Dedifferentiated amniotic fluid mesenchymal stem cell (primary cell): ENCODE results near the gene GSE1.

ENCODE experiments used
- DNase-seq: peaks from one replicate; pipeline ENCODE4 v3.0.0-alpha.2; 2016; ENCODE audit errors: extremely low spot score

The GSE1 gene

DNA sequence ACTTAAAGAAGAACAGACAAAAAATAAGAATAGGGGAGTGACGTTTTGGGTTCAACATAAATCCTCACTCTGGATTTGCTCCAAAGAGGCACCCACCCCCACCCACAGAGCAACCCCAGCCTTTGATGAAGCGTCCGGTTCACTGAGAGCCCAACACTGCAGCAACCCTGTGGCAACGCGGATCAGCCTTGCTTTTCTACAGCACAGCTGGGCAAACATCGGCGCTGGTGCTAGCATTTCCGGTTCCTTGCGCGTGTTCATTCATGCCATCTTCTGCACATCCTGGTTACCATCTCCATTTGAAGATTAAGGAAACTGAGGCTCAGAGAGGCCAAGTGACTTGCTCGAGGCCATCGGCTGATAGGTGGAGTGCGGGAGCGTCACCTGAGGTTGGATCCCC lies 84.3 kb downstream of the GSE1 start:
- no peak for DNase-seq

DNA sequence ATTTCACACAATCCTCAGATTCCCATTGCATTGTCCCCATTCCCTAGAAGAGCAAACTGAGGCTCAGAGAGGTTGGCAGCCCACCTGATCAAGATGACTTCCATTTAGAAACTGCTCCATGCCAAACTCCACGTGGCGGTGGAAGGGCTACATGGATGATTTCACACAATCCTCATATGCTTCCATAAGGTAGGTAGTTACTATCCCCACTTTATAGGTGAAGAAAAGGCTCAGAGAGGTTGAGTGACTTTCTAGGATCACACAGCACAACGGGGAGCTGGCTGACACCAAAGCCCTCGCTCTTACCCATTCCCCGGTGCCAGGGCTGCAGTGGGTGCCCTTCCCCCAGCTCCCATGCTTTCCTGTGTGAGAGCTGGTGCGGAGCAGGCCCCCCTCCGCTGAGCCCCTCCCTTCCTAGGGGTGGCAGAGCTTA lies 85.4 kb downstream of the GSE1 start:
- DNase-seq = no peak

DNA sequence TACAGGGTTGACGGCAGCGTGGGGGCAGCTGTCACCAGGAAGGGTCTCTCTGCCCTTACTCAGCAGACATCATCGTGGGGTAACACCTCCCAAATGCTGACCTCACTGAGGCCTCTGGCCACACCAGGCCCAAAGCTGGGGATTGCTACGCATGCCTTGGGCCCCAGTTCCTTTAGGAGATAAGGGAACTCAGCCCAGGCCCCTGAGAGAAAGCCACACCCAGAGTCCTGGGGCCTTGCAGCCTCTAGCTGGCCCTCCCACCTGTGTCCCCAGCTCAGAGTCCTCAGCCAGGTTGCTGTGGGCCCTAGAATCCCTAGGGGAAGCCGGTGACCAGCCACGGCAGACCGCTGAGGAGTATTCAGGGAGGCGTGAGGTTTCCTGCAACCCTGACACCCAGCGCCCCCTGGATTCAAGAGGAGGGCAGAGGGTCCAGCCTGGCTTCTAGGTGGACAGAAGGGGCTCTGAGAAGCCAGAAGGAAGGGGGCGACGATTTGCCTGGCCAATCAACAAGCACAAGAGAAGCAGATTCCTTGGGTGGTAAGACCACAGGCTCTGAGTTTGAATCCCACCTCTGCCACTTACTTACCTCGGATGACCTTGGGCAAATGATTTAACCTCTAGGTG lies 85.9 kb downstream of the GSE1 start:
- DNase-seq = no peak

DNA sequence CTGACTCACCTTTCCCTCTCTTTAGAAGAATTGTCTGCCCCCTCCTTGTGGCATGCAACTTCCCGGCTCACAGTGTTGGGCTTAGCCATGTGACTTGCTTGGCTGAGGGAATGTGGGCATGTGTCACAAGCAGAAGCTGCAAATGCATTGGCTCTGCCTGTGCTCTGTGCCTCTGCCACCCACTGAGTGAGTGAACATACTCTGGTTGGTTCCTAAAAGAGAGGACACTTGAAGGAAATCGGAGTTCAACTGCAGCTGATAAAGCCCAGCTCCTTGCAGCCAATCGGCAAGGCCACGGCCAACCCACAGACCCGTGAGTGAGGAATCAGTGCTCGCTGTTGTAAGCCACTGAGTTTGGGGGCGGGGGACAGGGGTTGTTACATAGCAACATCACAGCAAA lies 86.5 kb downstream of the GSE1 start:
- no peak for DNase-seq

DNA sequence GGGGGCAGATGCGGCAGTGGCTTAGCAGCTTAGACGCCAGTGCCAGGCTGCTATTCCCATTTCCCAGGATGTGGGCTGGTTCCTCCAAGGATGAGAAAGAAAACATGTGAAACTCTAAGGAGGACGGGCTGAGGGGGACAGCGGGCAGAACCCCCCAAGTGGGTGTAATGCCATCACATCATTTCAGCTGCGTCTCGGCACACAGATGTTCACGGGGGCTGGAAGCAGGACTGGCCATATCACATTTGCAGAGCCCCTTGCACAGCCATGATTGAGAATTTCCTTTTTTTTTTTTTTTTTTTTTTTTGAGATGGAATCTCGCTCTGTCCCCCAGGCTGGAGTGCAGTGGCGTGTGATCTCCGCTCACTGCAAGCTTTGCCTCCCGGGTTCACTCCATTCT lies 90.9 kb downstream of the GSE1 start:
- no peak for DNase-seq

DNA sequence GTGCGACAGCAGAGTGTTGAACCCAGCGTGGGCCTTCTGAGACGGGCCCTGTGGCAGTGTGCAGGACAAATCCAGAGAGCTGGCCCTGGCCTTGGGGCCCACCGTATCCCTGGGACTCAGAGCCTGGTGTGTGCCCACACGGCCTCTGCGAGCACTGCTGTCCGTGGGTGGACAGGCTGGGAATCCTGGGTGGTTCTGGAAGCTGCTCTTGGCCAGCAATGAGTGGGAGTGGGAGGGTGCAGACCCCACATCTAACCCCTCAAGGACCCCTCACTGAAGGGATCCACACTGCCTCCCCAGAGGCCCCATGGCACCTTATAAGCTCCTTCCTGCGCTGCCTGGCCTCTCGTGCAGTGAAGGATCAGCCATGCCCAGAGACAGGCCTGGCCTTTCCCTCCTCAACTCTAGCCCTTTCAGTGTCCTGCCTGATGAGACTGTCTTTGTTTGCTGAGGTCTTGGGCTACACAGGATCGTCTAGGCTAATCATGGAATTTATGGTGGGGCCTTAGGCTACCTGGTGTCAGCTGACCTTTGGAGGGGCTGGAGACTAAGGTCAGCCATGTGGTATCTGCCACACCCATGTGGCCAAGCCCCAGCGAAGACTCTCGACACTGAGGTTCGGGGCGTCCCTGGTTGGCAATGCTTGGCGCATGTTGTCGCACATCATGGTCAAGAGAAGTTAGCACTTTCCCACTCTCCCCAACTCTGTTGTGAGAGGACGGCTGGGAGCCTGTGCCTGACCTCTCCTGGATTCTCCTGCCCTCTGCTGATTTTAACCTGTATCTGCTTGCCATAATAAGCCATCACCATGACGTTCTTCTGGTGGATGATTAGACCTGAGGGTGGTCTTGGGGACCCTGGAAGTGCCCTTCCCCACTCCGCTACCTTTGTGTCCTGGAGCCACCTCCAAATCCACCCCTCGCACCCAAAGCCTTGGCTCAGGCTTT lies 92.1 kb downstream of the GSE1 start:
- DNase-seq = no peak

DNA sequence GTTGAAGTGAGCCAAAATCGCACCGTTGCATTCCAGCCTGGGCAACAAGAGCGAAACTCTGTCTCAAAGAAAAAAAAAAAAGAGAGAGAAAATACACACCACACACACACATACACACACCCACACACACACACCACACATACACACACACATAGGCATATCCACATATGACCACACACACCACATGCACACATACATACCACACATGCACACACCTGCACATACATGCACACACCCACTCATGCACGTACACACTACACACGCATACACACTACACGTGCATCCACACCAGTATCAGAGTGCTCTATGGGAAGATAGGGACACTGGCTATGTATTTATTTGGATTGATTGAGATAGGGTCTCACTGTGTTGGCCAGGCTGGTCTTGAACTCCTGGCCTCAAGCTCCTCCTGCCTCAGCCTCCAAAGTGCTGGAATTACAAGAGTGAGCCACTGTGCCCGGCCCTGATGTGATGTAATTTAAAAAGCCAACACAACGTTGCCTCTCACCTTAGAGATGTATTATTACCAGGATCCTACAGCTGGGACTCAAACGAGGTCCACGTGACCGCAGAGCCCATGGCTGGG lies 93.4 kb downstream of the GSE1 start:
- DNase-seq = no peak

DNA sequence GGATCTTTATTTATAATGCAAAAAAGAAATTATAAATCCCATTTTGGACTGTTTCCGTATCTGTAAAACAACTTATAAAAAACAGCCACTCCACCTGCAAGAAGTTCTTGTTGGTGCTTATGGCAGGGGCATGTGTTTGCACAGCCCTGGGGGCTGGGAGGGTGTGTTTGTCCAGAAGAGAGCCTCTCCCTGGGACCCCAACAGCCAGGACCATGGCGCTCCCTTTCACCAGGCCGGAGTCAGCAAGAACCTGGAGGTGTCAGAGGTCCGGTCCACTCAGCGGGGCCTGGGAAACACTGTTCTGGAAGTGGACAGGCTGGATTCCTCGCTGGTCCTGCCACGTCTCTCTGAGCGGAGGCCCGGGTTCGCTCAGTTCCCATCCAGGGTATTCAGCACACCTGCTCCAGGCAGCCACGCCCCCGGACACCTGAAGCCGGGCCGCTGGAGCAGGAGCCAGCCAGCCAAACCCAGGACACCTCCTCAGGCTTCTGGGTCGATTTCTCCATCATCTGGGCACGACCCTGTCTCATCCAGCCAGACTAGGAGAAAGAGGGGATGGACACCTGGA lies 94.5 kb downstream of the GSE1 start:
- DNase-seq = no peak

DNA sequence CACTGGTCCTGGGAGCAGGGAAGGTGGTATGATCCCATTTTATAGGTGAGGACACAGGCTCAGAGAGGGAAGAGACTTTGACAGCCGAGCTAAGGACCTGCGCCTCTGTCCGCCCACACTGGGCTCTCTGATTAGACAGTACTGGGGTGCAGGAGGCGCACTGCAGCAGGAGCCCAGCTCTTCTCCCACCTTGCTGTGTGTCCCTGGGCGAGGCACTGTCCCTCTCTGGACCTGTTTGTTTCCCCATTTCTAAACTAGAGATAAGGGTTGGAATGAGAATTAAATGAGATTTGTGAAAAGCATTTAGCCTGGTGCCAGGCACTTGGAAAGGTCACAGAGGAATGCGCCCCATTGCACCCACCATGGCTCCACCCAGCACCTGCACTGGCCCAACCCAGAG lies 95.2 kb downstream of the GSE1 start:
- DNase-seq = no peak

DNA sequence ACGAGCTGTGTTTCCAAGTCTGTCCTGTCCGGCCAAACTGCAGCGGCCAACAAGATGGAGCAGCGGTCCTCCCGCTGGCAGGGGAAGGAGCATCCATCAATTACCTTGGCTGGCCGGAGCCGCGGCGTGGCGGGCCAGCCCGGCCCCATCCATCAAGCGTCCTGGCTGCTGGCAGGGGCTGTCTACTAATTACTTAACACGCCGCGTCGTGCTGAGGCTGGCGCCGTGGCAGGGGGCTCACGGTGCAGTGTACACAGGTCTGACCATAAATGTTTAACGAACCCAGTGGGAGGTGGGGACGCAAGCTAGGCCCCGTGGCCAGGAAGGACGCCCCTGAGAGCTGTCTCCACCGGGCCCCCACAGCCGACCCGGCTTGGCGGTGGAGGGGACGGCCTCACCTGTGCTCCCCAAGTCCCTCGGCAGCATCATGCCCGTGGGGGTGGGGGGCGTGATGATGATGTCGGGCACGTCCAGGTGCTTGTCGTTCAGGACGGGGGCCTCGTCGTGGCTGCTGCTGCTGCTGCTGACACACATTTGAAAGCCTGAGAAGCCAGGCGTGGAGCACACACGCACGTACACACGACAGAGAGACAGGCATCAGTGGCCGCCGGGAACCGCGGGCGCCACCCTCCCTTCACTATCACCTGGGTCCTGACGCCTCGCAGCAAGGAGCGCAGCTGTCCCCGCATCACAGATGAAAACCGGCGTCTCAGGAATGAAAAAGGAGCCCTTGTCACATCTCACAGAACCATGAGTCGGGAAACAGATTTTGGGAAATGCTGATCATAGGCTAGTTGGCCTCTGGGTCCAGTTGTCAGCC lies 96.9 kb downstream of the GSE1 start:
- DNase-seq = no peak

DNA sequence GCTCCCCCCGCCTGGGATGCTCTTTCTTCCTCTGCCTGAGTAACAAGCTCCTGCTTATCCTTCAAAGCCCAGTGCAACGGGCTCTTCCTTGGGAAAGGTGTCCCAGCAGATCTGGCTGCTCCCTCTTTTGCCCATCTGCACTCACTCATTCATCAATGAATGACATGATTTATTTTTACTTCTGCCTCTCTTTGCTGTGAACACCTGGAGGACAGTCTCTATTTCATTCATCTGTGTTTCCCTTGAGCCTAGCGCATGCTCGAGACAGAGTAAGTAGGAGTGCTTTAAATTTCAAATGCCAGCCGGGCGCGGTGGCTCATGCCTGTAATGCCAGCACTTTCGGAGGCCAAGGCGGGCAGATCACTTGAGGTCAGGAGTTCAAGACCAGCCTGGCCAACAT lies 97.6 kb downstream of the GSE1 start:
- DNase-seq = no peak

DNA sequence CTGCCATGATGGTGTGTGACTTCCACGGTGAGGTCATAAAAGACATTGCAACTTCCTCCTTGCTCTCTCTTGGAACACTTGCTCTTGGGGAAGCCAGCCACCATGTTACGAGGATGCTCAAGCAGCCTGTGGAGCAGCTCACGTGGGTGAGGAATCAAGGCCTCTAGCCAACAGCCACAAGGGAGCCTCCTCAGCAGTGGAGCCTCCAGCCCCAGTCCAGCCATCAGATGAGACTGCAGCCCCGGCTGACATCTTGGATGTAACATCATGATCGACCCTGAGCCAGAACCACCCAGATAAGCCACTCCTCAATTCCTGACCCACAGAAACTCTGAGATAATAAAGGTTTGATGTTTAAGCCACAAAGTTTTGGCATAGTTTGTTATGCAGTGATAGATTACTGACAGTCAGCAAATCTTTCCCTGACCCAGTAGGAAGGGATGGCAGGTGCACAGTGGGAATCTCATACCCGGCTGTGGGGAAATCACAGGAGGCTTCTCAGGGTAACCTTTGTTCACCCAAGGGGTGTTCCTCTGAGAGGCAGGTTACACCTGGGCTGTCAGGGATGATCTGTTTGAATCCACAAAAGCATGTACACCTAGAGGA lies 99.0 kb downstream of the GSE1 start:
- DNase-seq = no peak

DNA sequence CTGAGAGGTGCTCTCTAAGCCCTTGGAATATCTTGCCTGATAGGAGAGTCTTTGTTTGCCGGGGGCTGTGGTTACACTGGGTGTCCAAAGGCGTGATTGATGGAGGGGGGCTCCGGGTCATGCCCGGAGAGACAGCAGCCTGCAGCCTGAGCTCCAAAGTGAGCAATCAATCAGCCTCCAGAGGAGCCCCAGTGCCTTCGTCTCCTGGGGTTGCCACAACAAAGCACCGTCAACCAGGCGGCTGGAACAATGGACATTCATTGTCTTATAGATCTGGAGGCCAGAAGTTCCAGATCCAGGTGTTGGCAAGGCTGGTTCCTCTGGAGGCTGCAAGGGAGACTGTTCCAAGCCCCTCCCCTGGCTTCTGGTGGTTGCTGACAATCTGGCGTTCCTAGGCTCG lies 99.7 kb downstream of the GSE1 start:
- no peak for DNase-seq

DNA sequence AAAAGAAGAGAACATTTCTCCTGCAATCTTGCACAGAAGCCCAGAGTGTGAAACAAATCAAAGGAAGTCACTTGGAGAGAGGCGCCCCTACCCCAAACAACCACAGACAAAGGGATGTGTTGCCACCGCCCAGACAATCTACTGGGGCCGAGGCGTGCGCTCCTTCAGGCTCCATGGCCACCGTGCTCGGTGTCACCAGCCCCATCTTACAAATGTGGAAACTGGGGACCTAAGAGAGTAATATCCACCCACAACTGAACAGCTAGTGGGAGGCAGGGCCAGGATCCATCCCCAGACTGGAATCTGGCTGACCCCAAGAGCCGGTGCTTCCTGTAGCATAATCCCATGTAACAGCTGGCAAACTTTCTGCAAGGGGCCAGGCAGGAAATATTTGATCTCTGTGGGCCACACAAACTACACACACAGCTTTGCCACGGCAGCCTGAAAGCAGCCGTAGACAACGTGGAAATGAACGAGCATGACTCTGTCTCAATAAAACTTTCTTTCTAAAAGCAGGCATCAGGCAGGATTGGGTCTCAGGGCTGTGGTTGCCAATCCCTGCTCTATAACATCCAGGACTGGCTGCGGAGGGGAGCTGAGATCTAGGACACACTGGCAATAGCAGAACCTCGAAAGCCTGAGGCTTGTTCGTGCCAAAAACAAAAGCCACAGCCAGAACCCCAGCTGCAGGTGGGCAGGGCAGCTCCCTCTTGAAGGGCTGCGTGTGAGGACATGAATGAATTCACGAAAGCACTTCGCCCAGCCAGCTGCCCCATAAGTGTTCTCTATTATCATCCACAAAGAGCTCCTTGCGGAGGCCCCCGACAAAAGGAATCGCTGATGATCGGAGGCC lies 102.3 kb downstream of the GSE1 start:
- no peak for DNase-seq

DNA sequence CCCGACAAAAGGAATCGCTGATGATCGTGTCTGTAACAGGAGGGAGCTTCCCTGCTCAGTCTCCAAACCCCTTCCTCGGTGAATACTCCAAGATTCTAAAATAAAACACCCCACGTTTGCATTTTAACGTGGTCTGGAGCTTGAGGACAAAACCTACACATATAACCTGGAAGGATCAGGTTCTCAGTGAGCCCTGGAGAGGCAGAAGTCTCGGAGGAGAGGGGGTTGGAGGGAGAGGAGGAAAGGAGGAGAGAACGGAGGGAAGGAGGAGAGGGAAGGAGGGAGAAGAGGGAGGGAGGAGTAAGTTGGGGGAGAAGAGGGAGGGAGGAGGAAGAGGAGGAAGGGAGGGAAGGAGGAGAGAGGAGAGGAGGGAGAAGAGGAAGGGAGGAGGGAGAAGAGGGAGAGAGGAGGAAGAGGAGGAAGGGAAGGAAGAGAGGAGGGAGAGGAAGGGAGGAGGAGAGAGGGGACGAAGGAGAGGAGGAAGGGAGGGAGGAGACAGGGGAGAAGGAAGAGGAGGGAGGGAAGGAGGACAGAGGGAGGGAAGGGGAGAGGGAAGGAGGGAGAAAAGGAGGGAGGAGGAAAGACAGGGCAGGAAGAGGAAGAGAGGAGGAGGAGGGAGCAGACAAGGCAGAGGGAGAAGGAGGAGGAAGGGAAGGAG lies 103.0 kb downstream of the GSE1 start:
- no peak for DNase-seq

DNA sequence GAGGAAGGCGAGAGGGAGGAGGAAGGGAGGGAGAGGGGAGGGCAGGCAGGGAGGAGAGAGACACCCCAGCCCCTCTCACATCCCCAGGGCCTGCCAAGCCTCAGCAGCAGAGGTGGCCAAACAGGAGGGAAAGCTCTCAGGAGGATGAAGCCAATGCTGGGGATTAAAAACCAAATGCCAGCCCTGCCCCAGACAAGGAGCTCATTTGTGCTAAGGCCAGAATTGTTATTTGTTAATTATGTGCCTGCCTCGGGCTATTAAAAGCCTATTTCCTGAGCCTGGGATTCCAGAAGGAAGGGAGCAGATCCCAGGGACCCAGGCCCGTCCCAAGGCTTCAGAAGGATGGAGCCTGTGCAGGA lies 103.5 kb downstream of the GSE1 start:
- no peak for DNase-seq

DNA sequence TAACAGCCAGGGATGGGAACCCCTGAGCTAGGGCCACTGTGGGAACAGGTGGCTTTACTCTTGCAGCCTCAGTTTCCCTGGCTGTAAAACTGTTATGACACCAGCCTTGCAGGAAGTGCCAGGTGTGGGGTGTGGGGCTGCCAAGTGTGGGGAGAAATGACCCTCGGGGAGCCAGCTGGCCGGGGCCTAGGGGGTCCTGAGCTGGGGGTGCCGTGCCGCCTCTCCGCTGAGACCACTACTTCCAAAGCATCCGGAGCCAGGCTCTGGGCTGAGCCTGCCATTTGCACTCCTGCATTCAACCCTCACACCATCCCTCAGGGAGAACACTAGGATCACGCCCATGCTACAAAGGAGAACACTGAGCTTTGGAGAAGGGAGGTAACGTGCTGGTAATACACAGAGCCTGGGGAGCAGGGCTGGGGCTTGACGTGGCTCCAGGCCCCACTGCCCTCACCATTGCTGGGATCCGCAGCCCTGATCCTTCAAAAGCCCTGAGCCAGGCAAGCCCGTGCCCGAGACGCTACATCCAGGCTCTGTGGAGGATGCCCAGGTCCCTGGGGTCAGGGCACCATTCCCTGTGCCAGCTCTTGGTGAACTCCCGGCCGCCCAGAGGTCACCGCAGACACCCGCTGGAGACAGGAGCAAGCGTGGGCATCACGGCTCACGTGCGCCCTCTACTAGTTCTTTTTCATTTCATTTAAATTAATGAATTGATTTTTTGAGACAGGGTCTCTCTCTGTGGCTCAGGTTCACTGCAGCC lies 104.5 kb downstream of the GSE1 start:
- DNase-seq = no peak

DNA sequence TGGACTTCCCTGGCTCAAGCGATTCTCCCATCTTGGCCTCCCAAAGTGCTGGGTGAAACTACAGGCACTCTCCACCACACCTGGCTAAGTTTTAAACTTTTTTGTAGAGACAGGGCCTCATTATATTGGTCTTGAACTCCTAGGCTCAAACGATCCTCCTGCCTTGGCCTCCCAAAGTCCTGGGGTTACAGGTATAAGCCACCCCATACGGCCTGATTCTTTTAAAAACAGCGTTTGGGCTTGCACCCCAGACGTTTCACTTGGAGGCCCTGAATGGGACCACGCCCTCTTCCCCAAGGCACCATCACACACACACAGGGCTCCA lies 105.0 kb downstream of the GSE1 start:
- DNase-seq = no peak

DNA sequence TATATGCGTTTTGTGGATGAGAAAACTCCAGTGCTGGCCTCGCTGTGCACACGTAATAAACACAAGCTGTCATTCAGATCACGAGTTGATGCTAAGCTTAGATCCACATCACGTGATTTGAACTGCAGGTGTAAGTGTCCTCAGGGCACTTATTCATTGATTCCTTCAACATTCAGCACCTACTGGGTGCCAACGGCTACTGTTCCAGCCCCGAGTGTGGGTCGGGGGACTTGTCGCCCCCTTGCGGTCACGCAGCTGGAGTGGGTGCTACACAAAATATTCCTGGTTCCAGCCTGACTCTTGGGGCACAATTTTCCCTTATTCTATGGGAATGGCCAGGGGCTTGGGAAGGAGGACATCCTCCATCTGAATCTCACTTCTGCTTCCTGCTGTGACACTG lies 105.6 kb downstream of the GSE1 start:
- no peak for DNase-seq
